T-helper 2 cell (primary cell): ENCODE measurements around the gene CGB1.
"Not testable (repeated sequence)": the region's sequence is repeated elsewhere in the genome, so short reads cannot be mapped to it uniquely, and the experiment has no call there.

Experiments
- DNase-seq, 5 experiments: peaks; one replicate each; pipeline versions ENCODE4 v3.0.0 to v3.0.0-alpha.2; 2012 to 2022

Gene CGB1

GRCh38 chr19:49057636-49058234 is 21.0 kb upstream of the CGB1 start, which contains the start of gene CGB7:
TSS of gene CGB7 (minus strand) at chr19:49057749. CDS start at chr19:49055375, 2,374 bp downstream.
- DNase-seq = peak in 3 of 5 experiments; percentile 17 to 37 (median 33)

- DNase-seq = not testable (repeated sequence)
Measured at GRCh38 chr19:49056902-49057596, 20.4 kb upstream of the CGB1 start.

- DNase-seq = peak in 4 of 5 experiments; percentile 26 to 63 (median 38)
Measured at GRCh38 chr19:49056101-49056901, 19.6 kb upstream of the CGB1 start.

GRCh38 chr19:49050376-49051033 is 13.8 kb upstream of the CGB1 start:
- DNase-seq = not testable (repeated sequence)

DNA sequence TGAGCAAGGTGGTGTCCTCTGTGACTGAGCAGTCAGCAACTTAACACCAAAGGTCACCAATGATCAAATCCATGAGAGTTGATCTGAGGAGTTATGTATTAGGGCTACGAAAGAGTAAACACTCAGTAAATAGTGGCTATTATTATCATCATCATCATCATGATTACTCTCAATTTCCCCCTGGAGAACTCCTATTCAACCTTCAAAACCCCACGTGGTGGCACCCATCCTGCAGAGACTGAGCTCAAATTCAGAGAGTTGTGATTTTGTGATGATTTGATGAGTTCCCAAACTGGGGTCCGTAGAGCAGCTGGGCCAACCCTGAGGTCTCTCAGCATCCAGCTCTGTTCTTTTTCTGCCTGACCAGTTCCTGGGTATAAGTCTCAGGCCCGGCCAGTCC is 13.1 kb upstream of the CGB1 start:
- not testable (repeated sequence) for DNase-seq

DNA sequence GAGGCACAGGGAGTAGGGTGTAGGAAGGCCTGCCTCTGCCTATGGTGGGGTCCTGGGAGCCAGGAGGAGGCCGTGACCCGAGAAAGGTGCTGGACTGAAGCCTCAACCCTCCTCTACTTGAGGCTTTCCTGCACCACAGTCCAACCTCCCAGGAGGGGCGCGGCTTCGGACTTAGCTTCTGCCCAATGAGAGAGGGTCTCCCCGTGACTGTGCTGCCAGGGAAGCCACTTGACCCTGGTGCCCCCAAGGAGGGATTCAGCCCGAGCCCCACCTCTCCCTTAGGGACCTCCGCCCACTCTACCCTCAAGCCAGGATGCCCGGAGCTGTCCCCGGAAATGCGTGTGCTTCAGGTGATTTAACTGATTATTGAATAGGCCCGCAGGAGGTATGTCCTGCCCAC is 12.3 kb upstream of the CGB1 start, which contains the start of gene CGB8:
TSS of gene CGB8 (minus strand) at position 101 of the 400 bp plus-strand sequence. CDS start 372 bp downstream, outside the sequence.
- DNase-seq = not testable (repeated sequence)

DNA sequence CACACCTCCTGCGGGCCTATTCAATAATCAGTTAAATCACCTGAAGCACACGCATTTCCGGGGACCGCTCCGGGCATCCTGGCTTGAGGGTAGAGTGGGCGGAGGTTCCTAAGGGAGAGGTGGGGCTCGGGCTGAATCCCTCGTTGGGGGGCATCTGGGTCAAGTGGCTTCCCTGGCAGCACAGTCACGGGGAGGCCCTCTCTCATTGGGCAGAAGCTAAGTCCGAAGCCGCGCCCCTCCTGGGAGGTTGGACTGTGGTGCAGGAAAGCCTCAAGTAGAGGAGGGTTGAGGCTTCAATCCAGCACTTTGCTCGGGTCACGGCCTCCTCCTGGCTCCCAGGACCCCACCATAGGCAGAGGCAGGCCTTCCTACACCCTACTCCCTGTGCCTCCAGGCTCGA is 6.9 kb upstream of the CGB1 start, which contains the start of gene CGB5:
TSS of gene CGB5 (plus strand) at position 301 of the 400 bp plus-strand sequence. CDS start 362 bp downstream, outside the sequence.
- not testable (repeated sequence) for DNase-seq

- not testable (repeated sequence) for DNase-seq
Measured at GRCh38 chr19:49042666-49043065, 6.0 kb upstream of the CGB1 start.

DNA sequence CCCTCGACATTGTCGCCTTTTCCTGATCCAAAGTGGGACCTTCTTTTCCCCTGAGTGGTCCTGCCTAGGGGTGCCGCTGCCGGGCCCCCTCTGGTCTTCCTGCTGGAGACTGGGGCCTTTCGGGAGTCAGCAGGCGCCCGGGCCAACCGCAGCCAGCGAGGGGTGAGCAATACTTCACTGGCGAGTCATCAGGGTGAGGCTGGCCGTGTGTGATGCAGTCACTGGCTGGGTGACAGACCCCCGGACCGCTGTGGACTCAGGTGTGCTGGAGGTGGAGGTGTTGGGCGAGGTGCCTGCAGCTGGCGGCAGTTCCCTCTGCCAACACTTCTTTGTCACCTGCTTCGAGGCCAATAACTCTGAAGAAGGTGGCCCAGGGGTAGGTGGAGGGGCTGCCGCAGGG is 5.5 kb upstream of the CGB1 start:
- no peak for DNase-seq

- DNase-seq = not testable (repeated sequence)
Measured at GRCh38 chr19:49039736-49040135, 3.0 kb upstream of the CGB1 start.

GRCh38 chr19:49038557-49039276 is 2.0 kb upstream of the CGB1 start:
- not testable (repeated sequence) for DNase-seq

GRCh38 chr19:49038111-49038510 is 1.4 kb upstream of the CGB1 start:
- not testable (repeated sequence) for DNase-seq

GRCh38 chr19:49031642-49032301 is 4.9 kb downstream of the CGB1 start, which contains the start of gene CGB2:
TSS of gene CGB2 (plus strand) at chr19:49031890. CDS start at chr19:49032096, 206 bp downstream.
- DNase-seq = peak in 4 of 5 experiments; percentile 32 to 77 (median 42)

- DNase-seq = not testable (repeated sequence)
Measured at GRCh38 chr19:49030323-49030722, 6.4 kb downstream of the CGB1 start.

DNA sequence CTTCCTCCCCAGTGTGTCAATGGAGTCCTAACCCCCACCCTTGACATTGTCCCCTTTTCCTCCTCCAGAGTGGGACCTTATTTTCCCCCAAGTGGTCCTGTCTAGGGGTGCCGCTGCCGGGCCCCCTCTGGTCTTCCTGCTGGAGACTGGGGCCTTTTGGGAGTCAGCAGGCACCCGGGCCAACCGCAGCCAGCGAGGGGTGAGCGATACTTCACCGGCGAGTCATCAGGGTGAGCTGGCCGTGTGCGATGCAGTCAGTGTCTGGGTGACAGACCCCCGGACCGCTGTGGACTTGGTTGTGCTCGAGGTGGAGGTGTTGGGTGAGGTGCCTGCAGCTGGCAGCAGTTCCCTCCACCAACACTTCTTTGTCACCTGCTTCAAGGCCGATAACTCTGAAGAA is 6.9 kb downstream of the CGB1 start:
- DNase-seq = not testable (repeated sequence)

- not testable (repeated sequence) for DNase-seq
Measured at GRCh38 chr19:49028686-49029085, 8.0 kb downstream of the CGB1 start.

GRCh38 chr19:49025599-49025998 is 11.1 kb downstream of the CGB1 start:
- DNase-seq = not testable (repeated sequence)

DNA sequence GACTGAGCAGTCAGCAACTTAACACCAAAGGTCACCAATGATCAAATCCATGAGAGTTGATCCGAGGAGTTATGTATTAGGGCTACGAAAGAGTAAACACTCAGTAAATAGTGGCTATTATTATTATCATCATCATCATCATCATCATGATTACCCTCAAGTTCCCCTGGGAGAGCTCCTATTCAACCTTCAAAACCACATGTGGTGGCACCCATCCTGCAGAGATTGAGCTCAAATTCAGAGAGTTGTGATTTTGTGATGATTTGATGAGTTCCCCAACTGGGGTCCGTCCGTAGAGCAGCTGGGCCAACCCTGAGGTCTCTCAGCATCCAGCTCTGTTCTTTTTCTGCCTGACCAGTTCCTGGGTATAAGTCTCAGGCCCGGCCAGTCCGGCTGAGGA is 11.6 kb downstream of the CGB1 start:
- DNase-seq = not testable (repeated sequence)

- not testable (repeated sequence) for DNase-seq
Measured at GRCh38 chr19:49024233-49024632, 12.5 kb downstream of the CGB1 start, which contains the start of gene CGB3. TSS of gene CGB3 (minus strand) at chr19:49024333. CDS start at chr19:49023971, 362 bp downstream.

- DNase-seq = no peak
Measured at GRCh38 chr19:49022116-49022515, 14.6 kb downstream of the CGB1 start.
